Lower leg skin (tissue), 4 donors: ENCODE measurements around the gene FGGY. TPM values are rescaled to one million over a fixed set of nuclear protein-coding genes. Genes with fewer than 3 reads are reported as not detected.

ENCODE experiments used
- DNase-seq, 2 donors: peaks; one replicate each; pipeline ENCODE4 v3.0.0-alpha.2; 2019; ENCODE audit warnings: low spot score in 2 of 2
- H3K4me3 ChIP-seq: fragments of 200-600 bp; sonication (generic); 2 replicates; pipeline ENCODE4 v1.5.1; 2017; ENCODE audit warnings: mild to moderate bottlenecking, low read depth; ENCODE audit not compliant: poor library complexity, severe bottlenecking
- POLR2A ChIP-seq, 2 donors: fragments of 450-650 bp; IDR thresholded peaks; one replicate each; pipeline ENCODE4 v1.6.1; 2016 to 2017; ENCODE audit warnings: antibody characterized with exemption in 2 of 2, mild to moderate bottlenecking in 1 of 2, moderate library complexity in 1 of 2
- WGBS, 2 donors: methylation state at CpG; one replicate each; pipeline ENCODE4 v1.1.5; 2018; 5-methylcytosine and 5-hydroxymethylcytosine counted together
- intact Hi-C: fragments of 100-400 bp; cut with DNase I; formaldehyde crosslinking; loops from one replicate; pipeline ENCODE4 v1.15.0; 2023; ENCODE audit warnings: low total_unique reads
- total RNA-seq, 4 donors: library from RNA; depleted of rRNA; stranded (reverse); fragments of >200 nt; gene quantifications; one replicate each; pipeline ENCODE4 v1.1.0, GENCODE V29; 2016
- TF ChIP-seq, protein P1 (sequence below), 3 donors: fragments of 450-650 bp; IDR thresholded peaks; one replicate each; pipeline ENCODE4 v1.5.1; 2016; ENCODE audit warnings: antibody characterized with exemption in 3 of 3, mild to moderate bottlenecking in 3 of 3, moderate library complexity in 2 of 3

FGGY gene
- total RNA-seq, 4 donors from 2014 or later = 10.0 to 29.5 (median 17.5) TPM

DNA sequence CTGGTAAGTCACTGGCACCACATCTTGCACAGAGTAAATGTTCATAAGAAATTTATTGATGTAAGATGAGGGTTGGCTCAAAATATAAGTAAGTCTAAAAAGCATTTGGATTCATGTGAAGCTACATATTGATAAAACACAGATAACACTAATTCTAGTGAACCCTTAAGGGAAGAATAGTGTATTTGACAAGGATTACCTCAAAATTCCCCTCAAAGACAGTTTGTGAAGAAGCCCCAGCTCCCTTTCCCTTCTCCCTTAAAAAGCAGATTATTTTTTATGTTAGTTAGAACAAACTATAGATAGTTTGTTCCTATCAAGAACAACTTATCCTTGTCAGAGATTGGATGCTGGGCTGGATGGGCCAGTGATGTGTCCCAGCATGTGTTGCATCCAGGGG lies 10.7 kb downstream of the FGGY start:
- DNase-seq = no peak
- TF ChIP-seq, protein P1, sequence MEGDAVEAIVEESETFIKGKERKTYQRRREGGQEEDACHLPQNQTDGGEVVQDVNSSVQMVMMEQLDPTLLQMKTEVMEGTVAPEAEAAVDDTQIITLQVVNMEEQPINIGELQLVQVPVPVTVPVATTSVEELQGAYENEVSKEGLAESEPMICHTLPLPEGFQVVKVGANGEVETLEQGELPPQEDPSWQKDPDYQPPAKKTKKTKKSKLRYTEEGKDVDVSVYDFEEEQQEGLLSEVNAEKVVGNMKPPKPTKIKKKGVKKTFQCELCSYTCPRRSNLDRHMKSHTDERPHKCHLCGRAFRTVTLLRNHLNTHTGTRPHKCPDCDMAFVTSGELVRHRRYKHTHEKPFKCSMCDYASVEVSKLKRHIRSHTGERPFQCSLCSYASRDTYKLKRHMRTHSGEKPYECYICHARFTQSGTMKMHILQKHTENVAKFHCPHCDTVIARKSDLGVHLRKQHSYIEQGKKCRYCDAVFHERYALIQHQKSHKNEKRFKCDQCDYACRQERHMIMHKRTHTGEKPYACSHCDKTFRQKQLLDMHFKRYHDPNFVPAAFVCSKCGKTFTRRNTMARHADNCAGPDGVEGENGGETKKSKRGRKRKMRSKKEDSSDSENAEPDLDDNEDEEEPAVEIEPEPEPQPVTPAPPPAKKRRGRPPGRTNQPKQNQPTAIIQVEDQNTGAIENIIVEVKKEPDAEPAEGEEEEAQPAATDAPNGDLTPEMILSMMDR (IDR thresholded peaks at IDR 0.05) = no peak
- no peak for TF ChIP-seq POLR2A (IDR thresholded peaks at IDR 0.05)
- intact Hi-C loops = no loop called here
- H3K4me3 ChIP-seq = no peak overlapping the region

DNA sequence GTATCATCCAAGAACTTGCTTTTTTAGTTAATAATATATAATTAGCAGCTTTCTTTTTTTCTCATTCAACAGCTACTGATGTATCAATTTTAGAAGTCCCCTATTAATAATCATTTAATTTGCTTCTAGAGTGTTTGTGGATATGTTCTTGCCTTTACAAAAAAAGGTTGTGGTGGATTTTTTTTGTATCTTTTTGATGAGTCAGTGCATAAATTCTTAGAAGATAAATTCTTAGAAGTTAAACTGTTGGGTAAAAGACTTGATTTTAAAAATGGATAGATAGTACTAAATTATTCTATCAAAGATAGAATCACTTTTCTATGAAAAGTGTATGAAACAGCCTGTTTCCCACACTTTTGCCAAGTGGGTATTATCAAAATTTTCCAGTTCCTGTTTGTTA lies 11.9 kb downstream of the FGGY start:
- H3K4me3 ChIP-seq = no peak overlapping the region
- DNase-seq = no peak
- TF ChIP-seq POLR2A (IDR thresholded peaks at IDR 0.05) = no peak
- TF ChIP-seq, protein P1 (IDR thresholded peaks at IDR 0.05) = no peak
- intact Hi-C loops = no loop called here

DNA sequence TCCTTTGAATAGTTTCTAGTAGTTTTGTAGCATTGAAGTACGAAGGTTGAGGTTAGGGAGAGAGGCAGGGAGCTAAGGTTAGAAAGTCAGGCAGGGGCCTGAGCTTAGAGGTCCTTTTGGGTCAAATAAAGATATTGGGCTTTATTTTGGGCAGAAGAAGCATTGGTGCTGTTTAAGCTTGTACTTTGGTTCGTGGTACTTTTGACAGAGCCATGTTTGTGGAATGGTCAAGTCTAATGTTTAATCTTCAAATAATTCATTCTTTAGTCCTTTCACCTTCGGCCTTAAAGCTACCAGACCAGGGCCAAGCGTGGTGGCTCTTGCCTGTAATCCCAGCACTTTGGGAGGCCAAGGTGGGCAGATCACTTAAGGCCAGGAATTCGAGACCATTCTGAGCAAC lies 12.5 kb downstream of the FGGY start:
- DNase-seq = no peak
- 95 to 96% methylated on average over 5 of the region's 5 CpGs for WGBS, 2 donors
- H3K4me3 ChIP-seq = no peak overlapping the region
- intact Hi-C loops = no loop called here
- TF ChIP-seq, protein P1 (IDR thresholded peaks at IDR 0.05) = no peak
- no peak for TF ChIP-seq POLR2A (IDR thresholded peaks at IDR 0.05)

DNA sequence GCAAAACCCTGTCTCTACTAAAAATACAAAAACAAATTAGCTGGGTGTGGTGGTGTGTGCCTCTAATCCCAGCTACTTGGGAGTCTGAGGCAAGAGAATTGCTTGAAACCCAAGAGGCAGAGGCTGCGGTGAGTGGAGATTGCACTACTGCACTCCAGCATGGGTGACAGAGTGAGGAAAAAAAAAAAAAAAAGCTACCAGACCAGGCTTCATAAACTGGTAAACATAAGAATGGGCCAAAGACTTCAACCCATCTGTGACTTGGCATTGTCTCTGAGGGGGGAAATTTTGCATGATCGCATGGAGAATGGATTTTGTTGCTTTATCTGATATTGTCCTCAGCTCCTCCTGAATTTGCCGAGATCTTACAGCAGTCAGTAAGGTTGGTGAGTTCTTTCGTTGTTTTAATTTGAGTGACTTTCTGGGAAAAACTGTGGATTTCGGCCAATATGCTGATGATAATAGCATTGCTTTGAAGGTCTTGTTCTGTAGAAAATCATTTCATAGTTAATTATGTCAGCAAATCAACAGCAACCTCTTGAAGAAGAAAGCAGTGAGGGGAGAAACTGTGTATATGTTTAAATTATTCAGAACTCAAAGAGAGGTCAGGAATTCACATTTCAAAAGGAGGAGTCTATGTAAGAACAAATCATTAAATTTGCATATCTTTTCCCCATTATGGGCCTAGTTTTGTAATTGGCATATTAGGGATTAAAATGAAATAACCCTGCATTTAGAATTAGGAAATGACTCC lies 13.1 kb downstream of the FGGY start:
- no peak for DNase-seq
- intact Hi-C loops = no loop called here
- H3K4me3 ChIP-seq = no peak overlapping the region
- no peak for TF ChIP-seq POLR2A (IDR thresholded peaks at IDR 0.05)
- TF ChIP-seq, protein P1 (IDR thresholded peaks at IDR 0.05) = no peak
- 89 to 91% methylated on average over 5 of the region's 5 CpGs for WGBS, 2 donors

DNA sequence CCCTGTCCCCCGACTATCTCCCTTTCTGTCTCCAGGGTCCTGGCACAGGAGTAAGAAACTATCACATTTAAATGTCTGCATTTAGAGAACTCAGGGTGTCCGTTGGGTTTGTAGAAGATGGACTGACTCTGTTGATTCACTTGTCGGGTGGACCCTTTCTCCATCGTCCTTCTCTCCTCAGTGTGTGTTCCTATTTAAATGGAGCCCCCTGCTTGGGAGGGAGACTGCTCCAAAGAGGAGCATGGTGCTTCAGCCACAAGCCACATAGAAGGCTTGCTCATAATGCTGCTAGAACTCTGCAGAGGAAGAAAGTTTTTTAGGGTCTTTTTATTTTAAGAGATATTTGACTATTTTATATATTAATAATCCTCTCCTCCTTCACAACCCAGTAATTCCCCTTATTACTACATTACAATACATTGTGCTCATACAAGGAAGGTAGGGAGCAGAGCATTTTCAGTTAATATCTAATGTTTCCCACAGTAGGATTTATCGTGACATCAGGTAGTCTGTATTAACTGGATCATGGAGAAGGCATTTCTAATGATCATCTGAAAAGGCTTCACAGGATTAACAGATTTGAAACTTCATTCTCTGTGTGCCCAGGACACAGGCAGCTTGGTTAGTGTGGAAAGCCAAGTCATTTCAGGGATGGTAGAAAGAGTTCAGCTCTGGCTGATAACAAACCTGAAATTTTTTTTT lies 13.8 kb downstream of the FGGY start:
- 93 to 96% methylated on average over 5 of the region's 5 CpGs for WGBS, 2 donors
- TF ChIP-seq POLR2A (IDR thresholded peaks at IDR 0.05) = no peak
- TF ChIP-seq, protein P1 (IDR thresholded peaks at IDR 0.05) = no peak

More for the DNA sequence above, 13.8 kb downstream of the FGGY start:
- H3K4me3 ChIP-seq = no peak overlapping the region
- no peak for DNase-seq
- intact Hi-C loops = no loop called here
